Stimulated activated CD4-positive, alpha-beta T cell treated with anti-CD3 and anti-CD28 coated beads, Interleukin-15, amount 100 ng/mL, for 48 hours (primary cell): ENCODE measurements around the gene OR5K3.

Experiments
- DNase-seq, 2 donors: peaks; one replicate each; pipeline ENCODE4 v3.0.0-alpha.2; 2020; ENCODE audit warnings: low read depth in 2 of 2

Gene OR5K3

DNA sequence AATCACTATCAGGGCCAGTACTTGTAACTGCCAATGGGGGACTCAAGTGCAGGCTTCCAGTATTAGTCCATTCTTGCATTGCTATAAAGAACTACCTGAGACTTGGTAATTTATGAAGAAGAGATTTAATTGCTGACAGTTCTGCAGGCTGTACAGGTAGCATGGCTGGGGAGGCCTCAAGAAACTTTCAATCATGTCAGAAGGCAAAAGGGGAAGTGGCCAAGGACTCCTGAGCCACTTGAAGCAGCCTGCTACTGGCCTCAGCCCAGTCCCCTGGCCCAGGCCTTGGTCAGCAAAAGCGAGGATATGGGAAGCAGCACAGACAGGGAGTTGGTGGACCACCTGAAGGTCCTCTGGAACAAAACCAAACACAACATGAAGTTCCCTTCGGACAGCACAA, 43.3 kb downstream of the OR5K3 start:
- no peak for DNase-seq

DNA sequence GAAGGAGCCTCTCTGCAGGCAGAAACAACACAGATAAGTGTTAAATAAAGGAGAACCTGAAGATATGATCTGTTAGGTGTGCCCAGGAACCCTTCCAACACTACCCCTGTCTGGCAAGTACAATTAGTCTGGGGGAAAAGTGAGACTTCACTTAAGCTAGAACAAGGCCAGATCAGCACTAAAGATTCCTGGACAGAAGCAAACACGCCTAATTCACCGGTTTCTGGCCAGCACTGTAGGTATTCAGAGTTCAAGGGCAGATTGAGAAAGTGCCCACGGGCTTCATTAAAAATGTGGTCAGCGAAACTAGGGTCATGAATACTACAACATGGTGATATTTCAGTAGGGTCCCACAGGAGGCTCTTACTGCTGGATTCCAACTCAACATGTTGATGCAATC, 43.9 kb downstream of the OR5K3 start:
- DNase-seq = no peak

DNA sequence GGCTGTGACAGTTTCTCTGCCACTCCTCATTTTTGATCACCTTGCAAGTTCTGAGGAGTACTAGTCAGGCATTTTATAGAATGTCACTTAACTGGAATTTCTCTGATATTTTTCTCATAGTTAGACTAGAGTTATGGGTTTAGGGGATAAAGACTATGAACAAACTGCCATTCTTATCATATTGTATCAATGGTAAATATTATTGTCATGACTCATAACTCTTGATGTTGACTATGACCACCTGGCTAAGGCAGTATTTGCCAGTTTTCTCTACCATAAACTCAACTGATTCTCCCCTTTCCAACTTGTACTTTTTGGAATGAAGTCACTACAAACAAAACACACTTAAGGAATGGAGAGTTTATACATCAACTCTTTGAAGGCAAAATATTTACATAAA, 49.8 kb downstream of the OR5K3 start:
- DNase-seq = no peak
